Measurements from ENCODE around the gene SLIT3. TPM values are rescaled to one million over a fixed set of nuclear protein-coding genes. Genes with fewer than 3 reads are reported as not detected.

SLIT3 gene
- total RNA-seq, 6 donors from 2014 or later, result 10.8 to 57.3 (median 32.2) TPM

GRCh38 chr5:169295306-169295705 lies 5.6 kb downstream of the SLIT3 start:
- Histone ChIP-seq H3K9me3 (no peaks in the 10 kb centered on the region), H3K36me3 (no peaks in the 10 kb centered on the region), H3K27ac (no peak overlapping the region), H3K4me3 (no peak overlapping the region), H3K27me3 (peaks cover 0 to 2% (median under 1%) of the 10 kb centered on the region in 4 donors), H3K4me1 (peaks cover 0 to 4% (median 0%) of the 10 kb centered on the region in 4 donors)
- DNase-seq (no peak), ATAC-seq (ENCODE audit: low FRiP score in 2 of 2) (no peak)
- 73 to 90% methylated on average over 8 of the region's 8 CpGs for WGBS, 2 donors
- TF ChIP-seq POLR2AphosphoS5 (IDR thresholded peaks at IDR 0.05) (no peak), CTCF (IDR thresholded peaks at IDR 0.05) (no peak), POLR2A (IDR thresholded peaks at IDR 0.05) (no peak), EP300 (IDR thresholded peaks at IDR 0.05) (no peak)

GRCh38 chr5:169294621-169295020 lies 6.3 kb downstream of the SLIT3 start:
- 81 to 83% methylated on average over 6 of the region's 6 CpGs for WGBS, 2 donors
- no peak for ATAC-seq (ENCODE audit: low FRiP score in 2 of 2)
- Histone ChIP-seq H3K4me3 (no peak overlapping the region), H3K27ac (no peak overlapping the region), H3K36me3 (no peaks in the 10 kb centered on the region), H3K4me1 (no peaks in the 10 kb centered on the region), H3K27me3 (no peaks in the 10 kb centered on the region), H3K9me3 (no peaks in the 10 kb centered on the region)
- DNase-seq, result no peak
- TF ChIP-seq POLR2AphosphoS5 (IDR thresholded peaks at IDR 0.05), result no peak
- TF ChIP-seq POLR2A (IDR thresholded peaks at IDR 0.05), result no peak
- TF ChIP-seq CTCF (IDR thresholded peaks at IDR 0.05), result no peak
- no peak for TF ChIP-seq EP300 (IDR thresholded peaks at IDR 0.05)

GRCh38 chr5:169291877-169292276 lies 9.1 kb downstream of the SLIT3 start:
- Histone ChIP-seq H3K4me3 (no peak overlapping the region), H3K27me3 (no peaks in the 10 kb centered on the region), H3K4me1 (peaks cover 0 to 4% (median 0%) of the 10 kb centered on the region in 4 donors), H3K27ac (no peak overlapping the region), H3K9me3 (no peaks in the 10 kb centered on the region), H3K36me3 (no peaks in the 10 kb centered on the region)
- 74 to 77% methylated on average over 3 to 4 of the region's 4 CpGs for WGBS, 2 donors
- ATAC-seq (ENCODE audit: low FRiP score in 2 of 2), result no peak
- no peak for DNase-seq
- no peak for TF ChIP-seq EP300 (IDR thresholded peaks at IDR 0.05)
- no peak for TF ChIP-seq POLR2AphosphoS5 (IDR thresholded peaks at IDR 0.05)
- TF ChIP-seq CTCF (IDR thresholded peaks at IDR 0.05), result no peak
- no peak for TF ChIP-seq POLR2A (IDR thresholded peaks at IDR 0.05)

GRCh38 chr5:169290895-169291294 lies 10.0 kb downstream of the SLIT3 start:
- H3K27me3 ChIP-seq, result no peaks in the 10 kb centered on the region
- WGBS, 2 donors, result 52 to 55% methylated on average over 6 of the region's 6 CpGs
- peaks cover 0 to 4% (median 0%) of the 10 kb centered on the region in 4 donors for H3K4me1 ChIP-seq
- no peak for ATAC-seq (ENCODE audit: low FRiP score in 2 of 2)
- H3K9me3 ChIP-seq, result no peaks in the 10 kb centered on the region
- H3K27ac ChIP-seq, result no peak overlapping the region
- TF ChIP-seq POLR2A (IDR thresholded peaks at IDR 0.05) (no peak), CTCF (IDR thresholded peaks at IDR 0.05) (no peak), EP300 (IDR thresholded peaks at IDR 0.05) (no peak), POLR2AphosphoS5 (IDR thresholded peaks at IDR 0.05) (no peak)
- H3K4me3 ChIP-seq, result no peak overlapping the region
- no peak for DNase-seq
- no peaks in the 10 kb centered on the region for H3K36me3 ChIP-seq

- DNase-seq (no peak), ATAC-seq (ENCODE audit: low FRiP score in 2 of 2) (no peak)
- no peaks in the 10 kb centered on the region for H3K27me3 ChIP-seq
- no peaks in the 10 kb centered on the region for H3K9me3 ChIP-seq
- no peak overlapping the region for H3K27ac ChIP-seq
- H3K36me3 ChIP-seq, result no peaks in the 10 kb centered on the region
- TF ChIP-seq CTCF (IDR thresholded peaks at IDR 0.05) (no peak), EP300 (IDR thresholded peaks at IDR 0.05) (no peak), POLR2A (IDR thresholded peaks at IDR 0.05) (no peak), POLR2AphosphoS5 (IDR thresholded peaks at IDR 0.05) (no peak)
- 59 to 68% methylated on average over 2 of the region's 2 CpGs for WGBS, 2 donors
- peaks cover 0 to 4% (median 0%) of the 10 kb centered on the region in 4 donors for H3K4me1 ChIP-seq
- no peak overlapping the region for H3K4me3 ChIP-seq
Measured at GRCh38 chr5:169289520-169289919, 11.4 kb downstream of the SLIT3 start.
